GM19328 (cell line): ENCODE data around the gene RAD51B.
"Not testable (repeated sequence)": the region's sequence is repeated elsewhere in the genome, so short reads cannot be mapped to it uniquely, and the experiment has no call there.

ENCODE experiments used
- ATAC-seq: cut with Tn5 transposase; IDR thresholded peaks from one replicate; pipeline ENCODE4 v1.9.1; 2021; ENCODE audit warnings: mild to moderate bottlenecking, moderate library complexity; ENCODE audit not compliant: unreplicated experiment

The RAD51B gene

DNA sequence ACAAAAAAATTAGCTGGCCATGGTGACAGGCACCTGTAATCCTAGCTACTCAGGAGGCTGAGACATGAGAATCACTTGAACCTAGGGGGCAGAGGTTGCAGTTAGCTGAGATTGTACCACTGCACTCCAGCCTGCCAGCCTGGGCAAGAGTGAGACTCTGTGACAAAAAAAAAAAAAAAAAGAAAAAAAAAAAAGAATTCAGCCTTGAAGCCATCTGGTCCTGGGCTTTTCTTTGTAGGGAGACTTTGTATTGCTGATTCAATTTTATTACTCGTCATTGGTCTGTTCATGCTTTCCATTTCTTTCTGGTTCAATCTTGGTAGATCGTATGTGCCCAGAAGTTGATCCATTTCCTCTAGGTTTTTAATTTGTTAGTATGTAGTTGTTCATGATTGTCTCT lies 243.1 kb downstream of the RAD51B start:
- ATAC-seq: no peak

DNA sequence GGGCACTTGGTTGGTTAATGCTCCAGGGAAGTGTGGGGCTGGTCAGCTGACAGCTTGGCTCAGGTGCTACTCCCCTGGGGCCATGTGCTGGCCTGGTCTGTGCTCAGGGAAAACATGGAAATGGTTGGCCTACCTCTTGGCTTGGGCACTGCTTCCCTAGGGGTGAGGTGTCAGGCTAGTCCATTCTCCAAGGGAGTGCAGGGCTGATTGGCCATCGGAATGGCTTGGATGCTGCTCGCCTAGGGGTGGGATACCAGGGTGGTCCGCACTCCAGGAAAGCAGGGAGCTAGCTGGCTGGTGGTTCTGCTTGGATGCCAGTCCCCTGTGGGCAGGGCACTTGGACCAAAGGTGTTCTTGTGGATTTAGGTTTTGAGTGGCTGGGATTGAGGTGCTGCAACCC lies 245.7 kb downstream of the RAD51B start:
- no peak for ATAC-seq

DNA sequence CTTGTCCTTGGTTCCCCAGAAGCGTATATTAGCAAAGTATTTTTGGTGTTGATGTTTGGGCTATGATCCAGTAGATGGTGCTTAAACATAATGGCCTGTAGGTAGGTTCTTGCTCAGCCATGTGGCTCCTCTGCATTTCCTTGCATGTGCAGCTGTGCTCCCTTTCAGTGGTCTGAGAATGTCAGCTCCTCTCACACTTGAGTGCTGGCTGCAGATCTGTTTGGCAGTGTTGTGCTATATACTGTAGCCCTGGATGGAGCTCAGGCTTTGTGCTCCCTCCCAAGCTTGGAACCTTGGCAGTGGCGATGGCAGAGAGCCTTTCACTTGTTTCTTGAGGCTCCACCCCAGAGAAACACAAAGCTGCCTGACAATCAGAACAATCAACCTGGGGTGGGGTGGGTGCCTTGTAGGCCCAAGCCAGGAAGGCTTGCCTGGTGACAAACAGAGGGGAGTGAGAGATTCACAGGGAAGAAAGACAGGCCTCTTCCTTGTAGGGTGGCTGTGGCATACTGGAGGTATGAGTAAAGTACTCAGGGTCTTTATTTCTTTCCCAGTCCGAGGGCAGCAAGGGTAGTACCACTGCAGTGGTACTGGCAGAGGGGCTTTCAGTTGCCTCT lies 255.3 kb downstream of the RAD51B start:
- no peak for ATAC-seq

DNA sequence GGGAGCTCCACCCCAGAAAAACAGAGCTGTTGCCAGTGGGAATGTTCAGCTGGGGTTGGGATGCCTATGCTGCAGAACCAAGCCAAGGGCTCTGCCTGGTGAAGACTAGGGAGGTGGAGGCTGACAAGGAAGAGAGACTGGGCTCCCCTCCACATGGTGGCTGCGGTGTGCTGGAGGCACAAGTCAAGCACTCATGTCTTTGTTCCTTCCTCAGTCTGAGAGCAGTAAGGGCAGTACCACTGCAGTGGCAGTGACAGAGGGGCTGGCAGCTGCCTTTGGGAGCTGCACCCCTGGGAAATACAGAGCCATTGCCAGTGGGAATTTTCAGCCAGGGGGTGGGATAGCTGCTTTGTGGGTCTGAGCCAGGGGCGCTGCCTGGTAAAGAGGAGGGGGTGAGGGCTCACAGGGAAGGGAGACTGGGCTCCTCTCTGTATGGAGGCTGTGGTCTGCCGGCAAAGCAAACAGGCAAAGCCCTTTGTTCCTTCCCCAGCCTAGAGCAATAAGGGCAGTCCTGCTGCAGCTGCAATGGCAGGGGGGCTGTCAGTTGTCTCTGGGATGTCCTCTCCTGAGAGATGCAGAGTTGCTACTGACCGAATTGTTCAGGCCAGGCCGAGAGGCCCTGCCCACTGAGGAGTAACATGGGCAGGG lies 255.9 kb downstream of the RAD51B start:
- no peak for ATAC-seq

DNA sequence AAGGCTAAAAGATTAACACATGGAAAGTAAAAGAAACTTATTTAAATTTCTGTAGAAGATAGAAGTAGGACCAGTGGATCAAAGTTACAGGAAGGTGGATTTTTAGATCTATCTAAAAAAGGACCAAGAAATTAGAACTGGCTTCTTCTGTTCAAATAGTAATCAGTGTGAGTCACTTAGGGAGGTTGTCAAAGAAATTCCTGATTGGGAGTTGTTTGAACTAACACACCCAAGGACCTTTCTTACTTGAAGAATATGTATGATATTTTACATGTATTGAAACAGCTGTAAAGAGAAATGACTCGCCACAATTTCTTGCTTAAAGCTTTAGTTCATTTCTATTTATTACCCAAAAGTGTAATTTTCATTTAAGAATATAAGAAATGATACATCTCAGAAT lies 256.9 kb downstream of the RAD51B start:
- ATAC-seq: no peak

DNA sequence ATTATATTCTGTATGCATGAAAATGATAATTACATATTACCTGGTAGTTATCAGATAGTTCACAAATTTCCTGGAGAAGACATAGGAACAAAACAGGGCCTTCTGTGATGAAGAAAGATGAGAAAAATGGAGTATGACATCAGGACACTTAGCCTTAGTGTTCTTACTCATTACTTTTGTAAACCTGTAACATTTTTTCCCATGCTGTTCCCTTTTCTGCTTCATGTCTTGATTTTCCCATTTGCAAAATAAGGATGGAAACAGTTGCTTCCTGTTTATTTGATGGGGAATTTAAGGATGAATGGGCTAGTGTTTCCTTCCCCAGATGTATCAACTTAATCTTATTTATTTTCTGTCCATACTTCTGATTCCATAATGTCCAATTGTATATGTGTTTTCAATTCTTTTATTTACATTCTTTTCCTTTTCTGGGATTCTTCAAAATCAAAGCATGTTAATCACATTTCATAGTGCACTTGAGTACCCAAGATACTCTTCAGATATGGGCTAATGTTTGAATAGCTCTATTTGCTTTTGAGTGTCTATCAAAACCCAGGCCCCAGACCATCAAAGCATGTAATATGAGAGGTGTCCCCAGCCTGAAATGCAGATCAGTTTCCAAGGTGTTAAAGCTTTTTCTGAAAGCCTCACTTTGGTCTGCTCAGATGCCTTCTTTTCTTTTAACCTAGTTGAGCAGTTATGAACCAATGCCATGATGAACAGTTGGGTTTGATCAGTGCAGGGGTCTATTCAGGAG lies 260.5 kb downstream of the RAD51B start:
- ATAC-seq: no peak

DNA sequence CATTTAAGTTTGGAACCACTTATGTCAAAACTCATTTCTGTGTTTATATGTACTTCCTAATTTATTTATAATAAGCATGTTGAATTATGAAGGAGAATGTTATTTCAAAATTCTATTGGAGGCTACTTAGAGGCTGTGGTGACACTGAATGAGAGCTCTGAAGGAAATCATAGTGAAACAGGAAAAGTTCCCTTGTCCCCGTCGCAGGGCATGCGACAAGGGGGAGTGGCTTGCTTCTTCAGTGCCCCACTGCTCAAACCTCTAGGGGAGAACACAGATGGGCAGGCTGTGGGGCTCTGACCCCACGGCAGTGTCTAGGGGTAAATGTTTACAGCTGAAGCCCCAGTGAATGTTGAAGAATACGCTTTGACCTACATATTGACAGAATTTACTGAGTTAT lies 261.9 kb downstream of the RAD51B start:
- no peak for ATAC-seq

DNA sequence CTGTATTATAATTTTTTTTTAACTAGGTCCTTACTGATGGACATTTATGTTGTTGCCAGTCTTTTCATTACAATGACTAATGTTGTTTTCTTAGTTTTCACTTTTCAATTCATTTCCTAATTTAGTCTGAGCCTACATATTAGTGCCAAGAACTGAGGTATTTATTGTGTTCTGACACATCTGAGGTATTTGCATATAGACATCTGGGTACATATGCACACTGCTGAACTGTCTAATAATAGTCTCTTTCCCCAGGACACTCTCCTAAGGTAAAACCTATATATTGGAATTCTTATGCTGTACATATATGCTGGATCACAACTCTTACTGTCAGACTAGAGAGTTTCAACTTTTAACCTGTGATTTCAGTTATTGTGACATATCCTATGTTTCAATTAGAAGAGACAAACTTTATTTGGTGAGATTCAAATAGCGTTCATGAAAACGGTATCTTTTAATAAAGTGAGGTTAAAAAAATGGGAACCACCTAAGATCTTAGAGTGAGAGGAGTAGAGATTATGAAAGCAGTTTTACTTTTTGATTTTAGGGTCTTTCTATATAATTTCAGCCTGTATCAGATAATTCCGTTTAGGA lies 263.2 kb downstream of the RAD51B start:
- no peak for ATAC-seq

DNA sequence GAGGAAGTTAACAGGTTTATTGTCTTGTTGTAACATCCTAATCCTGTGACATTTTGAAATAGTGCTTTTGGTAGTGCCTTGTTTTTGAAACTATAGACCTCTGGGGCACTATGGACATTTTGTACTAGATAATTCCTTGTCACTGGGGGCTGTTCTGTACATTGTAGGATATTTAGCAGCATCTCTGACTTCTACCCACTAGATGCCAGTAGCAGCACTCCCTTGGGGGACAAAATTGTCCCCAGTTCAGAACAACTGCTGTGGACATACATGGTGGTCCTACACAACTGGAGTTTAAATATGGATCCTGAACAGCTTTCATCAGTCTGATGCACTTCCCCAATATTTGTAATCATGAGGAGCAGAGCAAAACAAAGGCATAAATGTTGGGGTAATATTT lies 264.7 kb downstream of the RAD51B start:
- no peak for ATAC-seq

DNA sequence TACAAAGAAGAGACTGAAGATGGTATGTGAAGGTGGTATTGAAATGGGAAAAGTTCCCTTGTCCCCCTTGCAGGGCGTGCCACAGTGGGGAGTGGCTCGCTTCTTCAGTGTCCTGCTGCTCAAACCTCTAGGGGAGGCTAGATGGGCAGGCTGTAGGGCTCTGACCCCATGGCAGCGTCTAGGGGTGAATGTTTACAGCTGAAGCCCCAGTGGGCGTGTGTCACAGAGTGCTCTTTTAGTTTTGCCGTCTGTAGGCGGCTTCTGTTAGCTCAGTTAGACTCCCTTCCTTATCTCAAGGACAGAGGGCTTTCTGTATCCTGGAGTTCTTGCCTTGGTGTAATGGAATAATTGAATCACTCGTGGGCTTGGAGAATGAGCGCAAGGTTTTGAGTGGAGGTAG lies 266.2 kb downstream of the RAD51B start:
- ATAC-seq: no peak

DNA sequence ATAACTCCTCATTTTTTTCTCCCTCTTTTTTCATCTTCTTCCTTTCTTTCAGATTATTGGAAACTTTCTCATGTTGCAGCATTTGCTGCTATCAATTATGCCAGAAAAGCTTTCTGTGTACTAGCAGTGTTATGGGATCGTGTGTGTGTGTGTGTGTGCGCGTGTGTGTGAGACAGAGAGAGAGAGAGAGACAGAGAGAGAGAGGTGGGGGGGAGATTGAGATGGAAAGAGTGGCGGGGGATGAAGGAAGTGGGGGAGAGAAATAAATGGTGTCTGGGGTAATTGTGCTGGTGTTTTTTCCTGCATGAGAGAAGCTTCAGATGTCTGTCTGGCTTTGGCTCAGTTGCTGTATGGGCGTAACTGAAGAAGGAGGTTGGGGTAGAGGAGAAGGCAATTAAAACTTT lies 268.9 kb downstream of the RAD51B start:
- no peak for ATAC-seq

DNA sequence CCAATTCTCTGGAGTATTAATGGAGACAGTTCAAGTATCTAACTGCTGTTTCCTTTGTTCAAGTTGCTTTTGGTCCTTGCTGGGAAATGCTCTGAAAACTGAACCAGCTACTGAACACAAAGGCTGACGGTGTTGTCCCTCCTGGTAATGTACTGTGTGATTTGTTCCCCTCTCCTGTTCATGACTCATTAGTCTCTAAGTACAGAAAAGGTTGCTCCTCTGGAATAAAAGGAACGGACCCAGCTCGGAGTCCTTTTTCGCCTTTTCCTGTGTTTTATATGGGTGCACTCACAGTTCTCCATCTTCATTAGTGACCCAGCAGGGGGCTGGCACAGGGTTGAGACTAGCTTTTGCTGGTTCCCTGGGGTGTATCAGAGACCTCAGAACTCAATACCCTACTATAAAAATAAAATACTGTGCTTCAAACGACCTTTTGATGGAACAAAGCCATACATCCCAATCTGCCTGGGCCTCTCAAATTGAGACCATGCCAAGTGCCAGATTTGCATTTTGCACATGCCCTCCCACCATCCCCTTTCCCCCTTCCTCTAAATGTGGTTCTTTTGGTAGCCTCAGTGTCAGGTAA lies 269.7 kb downstream of the RAD51B start:
- ATAC-seq: no peak

DNA sequence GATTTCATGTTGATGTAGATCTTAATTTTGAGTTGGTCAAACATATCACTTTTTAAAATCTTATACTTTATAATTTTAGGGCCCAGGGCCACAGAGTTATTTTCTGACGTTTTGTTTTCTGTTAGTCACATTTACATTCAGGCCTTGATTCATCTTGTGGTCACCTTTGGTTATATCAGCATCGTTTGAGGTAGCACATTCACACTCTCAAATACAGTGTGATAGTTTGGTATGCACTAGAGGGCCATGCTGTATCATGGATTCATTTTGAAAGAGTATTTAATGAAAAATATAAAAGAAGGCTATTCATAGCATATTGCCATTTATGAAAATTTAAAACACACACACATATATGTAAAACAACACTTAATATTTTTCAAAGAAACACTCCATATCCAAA lies 274.6 kb downstream of the RAD51B start:
- ATAC-seq: no peak

DNA sequence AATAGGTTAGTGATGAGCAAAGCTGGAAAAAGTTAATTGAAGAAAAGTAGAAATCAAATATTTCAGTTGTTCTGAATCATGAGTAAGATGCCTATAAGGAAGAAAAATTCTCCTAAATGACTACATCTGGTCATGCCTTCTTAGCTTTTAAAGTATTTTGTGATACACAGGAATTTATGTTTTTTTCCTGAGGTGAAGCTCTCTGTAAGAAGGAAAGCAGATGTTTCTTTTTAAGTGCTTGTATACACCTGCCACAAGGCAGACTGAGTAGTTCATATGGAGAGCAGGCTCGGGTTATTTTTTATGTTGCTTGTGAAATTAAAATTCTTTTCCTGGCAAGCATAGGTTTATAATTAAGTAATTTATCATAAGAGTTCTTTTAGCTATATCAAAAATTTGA lies 275.2 kb downstream of the RAD51B start:
- ATAC-seq: no peak

DNA sequence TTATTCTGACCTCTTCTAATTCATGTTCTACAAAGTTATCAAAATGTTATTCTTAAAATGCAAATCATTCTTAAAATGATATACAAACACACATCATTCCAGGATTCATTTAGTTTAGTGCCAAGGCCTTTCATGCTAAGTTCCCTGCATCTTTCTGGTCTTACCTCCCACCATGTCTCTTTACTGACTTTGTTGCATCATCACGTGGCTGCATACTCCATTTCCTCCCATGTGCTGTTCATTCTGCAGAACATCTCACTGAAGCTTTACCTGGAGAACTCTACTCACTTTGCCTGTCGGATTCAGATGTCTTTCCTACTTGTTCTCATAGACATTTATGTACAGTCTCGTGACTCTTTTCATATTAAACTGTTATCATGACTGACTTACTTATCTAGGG lies 278.1 kb downstream of the RAD51B start:
- ATAC-seq: no peak

DNA sequence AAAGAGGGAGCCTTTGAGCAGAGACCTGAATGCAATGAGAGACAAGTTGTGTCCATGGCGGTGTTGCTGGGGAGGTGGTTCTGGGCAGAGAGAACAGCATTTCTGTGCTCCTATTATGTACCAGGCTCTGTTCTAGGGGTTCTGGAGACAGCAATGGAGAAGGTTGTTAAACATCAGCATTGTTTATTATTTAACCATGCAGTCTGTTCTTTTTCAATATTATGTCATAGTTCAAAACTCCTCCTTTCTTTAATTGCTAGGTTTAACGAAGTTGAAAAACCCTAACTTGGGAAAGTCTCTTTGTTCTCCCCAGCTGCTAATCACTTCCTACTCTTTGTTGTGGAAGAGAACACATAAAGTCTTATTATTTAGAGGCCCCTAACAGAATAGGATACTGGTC lies 279.3 kb downstream of the RAD51B start:
- ATAC-seq: no peak

DNA sequence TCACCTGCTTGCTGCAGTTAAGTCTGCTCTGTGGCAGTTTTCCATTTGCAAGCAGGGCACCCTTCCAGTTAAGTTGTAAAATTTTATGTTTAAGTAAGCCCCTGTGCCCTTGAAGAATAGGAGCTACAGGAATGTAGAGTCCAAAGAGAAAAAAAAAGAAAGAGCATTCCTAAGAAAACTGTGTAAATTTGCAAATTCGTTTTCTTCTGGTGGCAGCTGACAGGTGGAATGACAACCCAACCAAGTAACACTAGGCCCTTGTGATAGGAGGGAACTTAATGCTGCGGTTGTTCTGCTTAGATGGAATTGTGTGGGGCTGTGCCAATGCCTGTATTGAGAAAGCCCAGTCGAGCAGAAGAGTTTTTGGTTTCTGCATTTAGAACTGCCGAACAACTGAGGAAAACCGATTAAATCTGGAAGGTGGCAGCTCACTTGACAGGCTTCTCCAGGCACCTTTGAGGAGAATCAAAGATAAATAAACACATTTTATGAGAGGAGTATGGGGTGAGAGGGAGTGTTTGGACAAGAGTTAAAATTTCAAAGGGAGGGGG lies 280.0 kb downstream of the RAD51B start:
- no peak for ATAC-seq

DNA sequence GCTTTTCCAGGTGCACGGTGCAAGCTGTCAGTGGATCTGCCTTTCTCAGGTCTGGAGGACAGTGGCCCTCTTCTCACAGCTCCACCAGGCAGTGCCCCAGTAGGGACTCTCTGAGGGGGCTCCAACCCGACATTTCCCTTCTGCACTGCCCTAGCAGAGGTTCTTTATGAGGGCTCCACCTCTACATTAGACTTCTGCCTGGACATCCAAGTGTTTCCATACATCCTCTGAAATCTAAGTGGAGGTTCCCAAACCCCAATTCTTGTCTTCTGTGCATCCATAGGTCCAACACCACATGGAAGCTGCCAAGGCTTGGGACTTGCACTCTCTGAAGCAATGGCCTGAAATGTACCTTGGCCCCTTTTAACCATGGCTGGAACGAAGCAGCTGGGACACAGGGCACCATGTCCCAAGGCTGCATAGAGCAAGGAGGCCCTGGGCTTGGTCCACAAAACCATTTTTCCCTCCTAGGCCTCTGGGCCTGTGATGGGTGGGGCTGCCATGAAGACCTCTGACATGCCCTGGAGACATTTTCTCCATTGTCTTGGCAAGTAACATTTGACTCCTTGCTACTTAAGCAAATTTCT lies 282.2 kb downstream of the RAD51B start:
- not testable (repeated sequence) for ATAC-seq

DNA sequence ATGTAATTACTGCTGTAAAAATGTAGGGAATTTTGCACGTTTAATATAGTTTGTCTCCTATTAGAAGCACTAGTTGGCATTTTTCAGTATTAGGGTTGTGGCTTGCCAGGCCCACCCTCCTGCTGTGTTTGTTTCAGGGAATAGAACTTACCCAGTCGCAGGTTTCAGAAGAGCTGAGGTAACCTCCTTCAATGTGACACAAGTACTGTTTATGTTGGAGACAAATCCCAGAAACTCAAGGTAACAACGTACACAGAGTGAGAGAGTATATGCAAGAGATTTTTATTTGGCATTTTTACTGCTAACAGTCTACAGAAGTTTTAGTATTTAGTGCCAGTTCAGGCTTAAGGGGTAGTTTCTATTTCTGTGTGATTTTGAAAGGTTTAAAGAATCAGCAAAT lies 284.3 kb downstream of the RAD51B start:
- ATAC-seq: no peak

DNA sequence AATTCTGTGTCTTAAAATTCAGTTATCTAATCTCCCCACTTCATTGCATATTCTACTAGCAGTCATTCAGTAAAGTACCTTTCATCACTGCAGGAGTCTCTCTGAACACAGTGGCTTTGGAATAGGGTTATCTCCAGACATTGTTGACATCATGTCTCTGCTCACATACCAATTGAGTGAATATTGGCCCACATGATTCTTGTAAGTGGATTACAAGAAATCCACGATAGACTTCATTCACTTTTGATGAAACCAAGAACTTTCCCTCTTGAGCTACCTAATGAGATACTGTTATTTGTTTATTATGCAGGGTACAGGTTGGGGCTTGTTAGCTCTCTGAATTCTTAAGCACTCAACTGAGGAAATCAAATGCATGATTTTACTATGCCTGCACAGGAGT lies 284.9 kb downstream of the RAD51B start:
- no peak for ATAC-seq

DNA sequence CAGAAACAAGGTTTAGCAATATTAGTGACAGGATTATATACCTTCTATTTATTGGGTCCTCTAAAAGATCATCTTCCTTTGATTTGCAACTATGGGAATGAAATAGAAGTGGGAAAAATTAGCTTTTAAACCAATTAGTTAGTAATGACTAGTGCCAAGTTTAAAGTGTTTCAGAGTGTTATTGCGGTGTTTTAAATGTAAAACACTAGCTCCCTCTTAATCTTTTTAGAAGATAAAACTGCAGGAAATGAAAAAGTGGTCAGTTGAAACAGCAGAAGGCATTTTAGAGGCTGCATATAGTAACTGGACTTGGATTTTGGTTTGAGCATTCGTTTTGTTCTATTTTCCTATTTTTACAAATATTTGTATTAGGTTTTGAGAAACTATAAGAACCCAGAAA lies 286.2 kb downstream of the RAD51B start:
- no peak for ATAC-seq
